Hepatocyte (in vitro differentiated cells): ENCODE data around the gene S100A5. TPM values are rescaled to one million over a fixed set of nuclear protein-coding genes. Genes with fewer than 3 reads are reported as not detected.

Experiments used
- DNase-seq: peaks from one replicate; pipeline ENCODE4 v3.0.0-alpha.2; 2016; ENCODE audit warnings: low spot score
- H2AFZ ChIP-seq: fragments of 200-600 bp; sonication (generic); 2 replicates; pipeline ENCODE4 v1.6.0; 2016; ENCODE audit warnings: antibody characterized with exemption, mild to moderate bottlenecking
- H3K27ac ChIP-seq: fragments of 200-600 bp; sonication (generic); 2 replicates; pipeline ENCODE4 v1.5.1; 2016; ENCODE audit warnings: mild to moderate bottlenecking
- H3K27me3 ChIP-seq: fragments of 200-600 bp; sonication (generic); 2 replicates; pipeline ENCODE4 v1.6.1; 2016
- H3K36me3 ChIP-seq: fragments of 200-600 bp; sonication (generic); replicated peaks from 2 replicates; pipeline ENCODE4 v1.5.1; 2016; ENCODE audit warnings: low read depth; ENCODE audit not compliant: insufficient read depth
- H3K4me1 ChIP-seq: fragments of 200-600 bp; sonication (generic); 2 replicates; pipeline ENCODE4 v1.5.1; 2016; ENCODE audit warnings: mild to moderate bottlenecking, moderate library complexity; ENCODE audit not compliant: insufficient read depth
- H3K4me2 ChIP-seq: fragments of 200-600 bp; sonication (generic); 2 replicates; pipeline ENCODE4 v1.6.0; 2016
- H3K4me3 ChIP-seq: fragments of 200-600 bp; sonication (generic); 2 replicates; pipeline ENCODE4 v1.5.1; 2016; ENCODE audit warnings: mild to moderate bottlenecking
- H3K79me2 ChIP-seq: fragments of 200-600 bp; sonication (generic); 2 replicates; pipeline ENCODE4 v1.6.0; 2017; ENCODE audit warnings: mild to moderate bottlenecking
- H3K9me2 ChIP-seq: fragments of 200-600 bp; sonication (generic); replicated peaks from 2 replicates; pipeline ENCODE4 v1.6.0; 2017; ENCODE audit warnings: mild to moderate bottlenecking; ENCODE audit not compliant: insufficient read depth
- H3K9me3 ChIP-seq: fragments of 200-600 bp; sonication (generic); 2 replicates; pipeline ENCODE4 v1.5.1; 2016; ENCODE audit warnings: low read depth, mild to moderate bottlenecking
- H4K20me1 ChIP-seq: fragments of 200-600 bp; sonication (generic); 2 replicates; pipeline ENCODE4 v1.6.0; 2016; ENCODE audit warnings: mild to moderate bottlenecking; ENCODE audit not compliant: insufficient read depth, poor library complexity, severe bottlenecking
- CTCF ChIP-seq: fragments of 200-600 bp; sonication (generic); IDR thresholded peaks from 2 replicates; pipeline ENCODE4 v1.5.1; 2016; ENCODE audit warnings: antibody characterized with exemption, mild to moderate bottlenecking; ENCODE audit not compliant: poor library complexity
- EZH2 ChIP-seq: fragments of 200-600 bp; sonication (generic); IDR thresholded peaks from 2 replicates; pipeline ENCODE4 v1.6.1; 2016; ENCODE audit warnings: antibody characterized with exemption, mild to moderate bottlenecking, borderline replicate concordance
- EZH2phosphoT487 ChIP-seq: fragments of 200-600 bp; sonication (generic); IDR thresholded peaks from one replicate; pipeline ENCODE4 v1.6.1; 2018; ENCODE audit warnings: antibody characterized with exemption, mild to moderate bottlenecking, low read depth, moderate library complexity; ENCODE audit not compliant: unreplicated experiment, severe bottlenecking
- WGBS: methylation state at CpG from one replicate; pipeline ENCODE4 v1.1.6; 2016; ENCODE audit warnings: low lambda C conversion rate; ENCODE audit errors: missing lambda C conversion rate; 5-methylcytosine and 5-hydroxymethylcytosine counted together
- polyA plus RNA-seq: library from polyadenylated mRNA; unstranded; fragments of >200 nt; fragmentation: Nextera tagmentation; extraction: Ambion mirVana; gene quantifications from 2 replicates; pipeline ENCODE4 v1.2.1, GENCODE V29; 2016
- total RNA-seq: library from RNA; depleted of rRNA; stranded (reverse); fragments of >200 nt; gene quantifications from 2 replicates; pipeline ENCODE4 v1.2.3, GENCODE V29; 2014

The S100A5 gene
- total and polyA plus RNA-seq, 2 experiments from 2014 or later = 0.54 TPM; not detected in 1

GRCh38 chr1:153536671-153537375 lies 3.9 kb downstream of the S100A5 start:
- TF ChIP-seq EZH2phosphoT487 (no peak), CTCF (no peak), EZH2 (no peak)
- Histone ChIP-seq H4K20me1 (no peaks in the 10 kb centered on the region), H3K36me3 (no peaks in the 10 kb centered on the region), H3K4me2 (peak overlapping the region; percentile 87), H3K4me1 (peaks cover 41% of the 10 kb centered on the region), H3K27ac (peak overlapping the region; percentile 94), H3K9me2 (no peaks in the 10 kb centered on the region), H3K27me3 (no peaks in the 10 kb centered on the region), H3K4me3 (no peak overlapping the region), H2AFZ (no peak overlapping the region), H3K9me3 (no peaks in the 10 kb centered on the region), H3K79me2 (peaks cover 18% of the 10 kb centered on the region)
- 86% methylated on average over 9 of the region's 9 CpGs for WGBS
- DNase-seq = no peak

- no peaks in the 10 kb centered on the region for H4K20me1 ChIP-seq
- H3K4me2 ChIP-seq = peak overlapping the region; percentile 87
- peak overlapping the region; percentile 42 for H3K4me3 ChIP-seq
- peak; percentile 84 for DNase-seq
- no peaks in the 10 kb centered on the region for H3K9me2 ChIP-seq
- peak overlapping the region; percentile 94 for H3K27ac ChIP-seq
- no peaks in the 10 kb centered on the region for H3K9me3 ChIP-seq
- no peaks in the 10 kb centered on the region for H3K36me3 ChIP-seq
- H3K4me1 ChIP-seq = peaks cover 43% of the 10 kb centered on the region
- H2AFZ ChIP-seq = peak overlapping the region; percentile 37
- H3K79me2 ChIP-seq = peaks cover 18% of the 10 kb centered on the region
- 47% methylated on average over 29 of the region's 38 CpGs for WGBS
- H3K27me3 ChIP-seq = no peaks in the 10 kb centered on the region
- TF ChIP-seq EZH2 (no peak), EZH2phosphoT487 (no peak), CTCF (no peak)
These were observed 4.6 kb downstream of the S100A5 start for GRCh38 chr1:153536012-153536670.

- WGBS = 70% methylated on average over 9 of the region's 18 CpGs
- TF ChIP-seq CTCF (no peak), EZH2phosphoT487 (no peak), EZH2 (no peak)
- H3K9me3 ChIP-seq = no peaks in the 10 kb centered on the region
- H3K4me1 ChIP-seq = peaks cover 43% of the 10 kb centered on the region
- H4K20me1 ChIP-seq = no peaks in the 10 kb centered on the region
- H3K36me3 ChIP-seq = no peaks in the 10 kb centered on the region
- peak within 1 kb of the TSS; percentile 94 for H3K27ac ChIP-seq
- no peaks in the 10 kb centered on the region for H3K27me3 ChIP-seq
- peak within 1 kb of the TSS; percentile 37 for H2AFZ ChIP-seq
- DNase-seq = no peak
- no peaks in the 10 kb centered on the region for H3K9me2 ChIP-seq
- H3K4me2 ChIP-seq = peak within 1 kb of the TSS; percentile 87
- peaks cover 18% of the 10 kb centered on the region for H3K79me2 ChIP-seq
- peak within 1 kb of the TSS; percentile 42 for H3K4me3 ChIP-seq
These were observed 5.3 kb downstream of the S100A5 start, which contains the start of gene S100A6 for GRCh38 chr1:153535242-153536011. TSS of gene S100A6 (minus strand) at chr1:153535991. CDS start at chr1:153535339, 652 bp downstream.
